GM23248 (cell line): ENCODE measurements around the gene NSUN4. TPM values are rescaled to one million over a fixed set of nuclear protein-coding genes. Genes with fewer than 3 reads are reported as not detected.
A peak's percentile ranks its signal among the peaks of the same experiment; 100 is the strongest.

ENCODE experiments used
- DNase-seq: peaks from one replicate; pipeline ENCODE4 v3.0.0-alpha.2; 2015
- H2AFZ ChIP-seq: fragments of 200-600 bp; sonication (generic); 2 replicates; pipeline ENCODE4 v1.6.1; 2016; ENCODE audit warnings: antibody characterized with exemption
- H3F3A ChIP-seq: fragments of 200-600 bp; sonication (generic); 2 replicates; pipeline ENCODE4 v1.6.1; 2016; ENCODE audit warnings: mild to moderate bottlenecking, antibody characterized with exemption, mixed run types; ENCODE audit not compliant: insufficient read depth
- H3K27ac ChIP-seq: fragments of 200-600 bp; sonication (generic); 2 replicates; pipeline ENCODE4 v1.5.1; 2016; ENCODE audit warnings: mild to moderate bottlenecking
- H3K27me3 ChIP-seq: fragments of 200-600 bp; sonication (generic); replicated peaks from 2 replicates; pipeline ENCODE4 v1.6.1; 2016; ENCODE audit warnings: mild to moderate bottlenecking; ENCODE audit not compliant: insufficient read depth
- H3K36me3 ChIP-seq: fragments of 200-600 bp; sonication (generic); 2 replicates; pipeline ENCODE4 v1.6.1; 2016; ENCODE audit warnings: low read depth, mild to moderate bottlenecking
- H3K4me1 ChIP-seq: fragments of 200-600 bp; sonication (generic); 2 replicates; pipeline ENCODE4 v1.6.1; 2016; ENCODE audit warnings: mild to moderate bottlenecking; ENCODE audit not compliant: insufficient read depth
- H3K4me2 ChIP-seq: fragments of 200-600 bp; sonication (generic); one replicate; pipeline ENCODE4 v1.6.1; 2016; ENCODE audit warnings: mild to moderate bottlenecking; ENCODE audit not compliant: unreplicated experiment
- H3K4me3 ChIP-seq: fragments of 200-600 bp; sonication (generic); 2 replicates; pipeline ENCODE4 v1.5.1; 2016; ENCODE audit warnings: mild to moderate bottlenecking
- H3K79me2 ChIP-seq: fragments of 200-600 bp; sonication (generic); 2 replicates; pipeline ENCODE4 v1.6.1; 2016; ENCODE audit warnings: mild to moderate bottlenecking; ENCODE audit not compliant: insufficient read depth
- H3K9ac ChIP-seq: fragments of 200-600 bp; sonication (generic); 2 replicates; pipeline ENCODE4 v1.6.1; 2016; ENCODE audit warnings: mild to moderate bottlenecking
- H3K9me2 ChIP-seq: fragments of 200-600 bp; sonication (generic); 2 replicates; pipeline ENCODE4 v1.6.1; 2016; ENCODE audit warnings: mixed run types, mild to moderate bottlenecking, moderate library complexity; ENCODE audit not compliant: insufficient read depth
- H3K9me3 ChIP-seq: fragments of 200-600 bp; sonication (generic); one replicate; pipeline ENCODE4 v1.6.1; 2017; ENCODE audit warnings: low read depth
- H4K20me1 ChIP-seq: fragments of 200-600 bp; sonication (generic); 2 replicates; pipeline ENCODE4 v1.6.0; 2016; ENCODE audit not compliant: insufficient read depth
- EZH2 ChIP-seq: fragments of 200-600 bp; sonication (generic); IDR thresholded peaks from 2 replicates; pipeline ENCODE4 v1.6.1; 2018; ENCODE audit warnings: antibody characterized with exemption, mild to moderate bottlenecking; ENCODE audit not compliant: insufficient read depth, poor library complexity, severe bottlenecking
- EZH2phosphoT487 ChIP-seq: fragments of 200-600 bp; sonication (generic); IDR thresholded peaks from 2 replicates; pipeline ENCODE4 v1.6.1; 2018; ENCODE audit warnings: antibody characterized with exemption, moderate library complexity, mild to moderate bottlenecking, low read depth; ENCODE audit not compliant: insufficient read depth
- WGBS, 2 experiments: methylation state at CpG; one replicate each; pipeline ENCODE4 v1.1.6; 2015 to 2017; ENCODE audit warnings: low lambda C conversion rate in 2 of 2, low coverage in 1 of 2; ENCODE audit errors: missing lambda C conversion rate in 2 of 2; 5-methylcytosine and 5-hydroxymethylcytosine counted together
- in situ Hi-C: fragments of 300-500 bp; cut with MboI; formaldehyde crosslinking; loops from 2 replicates; pipeline ENCODE4 v1.15.0; 2020
- polyA plus RNA-seq: library from polyadenylated mRNA; unstranded; fragments of >200 nt; fragmentation: Nextera tagmentation; extraction: Ambion mirVana; gene quantifications from 2 replicates; pipeline ENCODE4 v1.2.1, GENCODE V29; 2016
- total RNA-seq: library from RNA; depleted of rRNA; stranded (reverse); fragments of >200 nt; shearing (Covaris generic); gene quantifications from 2 replicates; pipeline ENCODE4 v1.2.3, GENCODE V29; 2014

The NSUN4 gene
- total and polyA plus RNA-seq, 2 experiments from 2014 or later, result 11.7 to 14.9 TPM

GRCh38 chr1:46301406-46301807, 39.2 kb upstream of the NSUN4 start:
- Histone ChIP-seq H3K79me2 (peaks cover 97% of the 10 kb centered on the region), H3K27ac (peak overlapping the region; percentile 97), H3K4me1 (peaks cover 19% of the 10 kb centered on the region), H3K9me2 (no peaks in the 10 kb centered on the region), H4K20me1 (no peaks in the 10 kb centered on the region; the same call in 1 of the 2 replicates), H3K27me3 (no peaks in the 10 kb centered on the region), H3F3A (peaks cover 32% of the 10 kb centered on the region; the same call in 1 of the 2 replicates), H3K4me2 (peak overlapping the region; percentile 94), H3K36me3 (peaks cover 17% of the 10 kb centered on the region), H3K9me3 (no peaks in the 10 kb centered on the region), H3K9ac (peak overlapping the region; percentile 100), H3K4me3 (peak overlapping the region; percentile 98), H2AFZ (peak overlapping the region; percentile 76; the same call in 1 of the 2 replicates)
- WGBS, 2 experiments, result 2 to 3% methylated on average over 7 to 17 of the region's 17 CpGs
- in situ Hi-C loops, result no loop called here
- no peak for DNase-seq
- no peak for TF ChIP-seq EZH2phosphoT487
- TF ChIP-seq EZH2, result no peak

DNA sequence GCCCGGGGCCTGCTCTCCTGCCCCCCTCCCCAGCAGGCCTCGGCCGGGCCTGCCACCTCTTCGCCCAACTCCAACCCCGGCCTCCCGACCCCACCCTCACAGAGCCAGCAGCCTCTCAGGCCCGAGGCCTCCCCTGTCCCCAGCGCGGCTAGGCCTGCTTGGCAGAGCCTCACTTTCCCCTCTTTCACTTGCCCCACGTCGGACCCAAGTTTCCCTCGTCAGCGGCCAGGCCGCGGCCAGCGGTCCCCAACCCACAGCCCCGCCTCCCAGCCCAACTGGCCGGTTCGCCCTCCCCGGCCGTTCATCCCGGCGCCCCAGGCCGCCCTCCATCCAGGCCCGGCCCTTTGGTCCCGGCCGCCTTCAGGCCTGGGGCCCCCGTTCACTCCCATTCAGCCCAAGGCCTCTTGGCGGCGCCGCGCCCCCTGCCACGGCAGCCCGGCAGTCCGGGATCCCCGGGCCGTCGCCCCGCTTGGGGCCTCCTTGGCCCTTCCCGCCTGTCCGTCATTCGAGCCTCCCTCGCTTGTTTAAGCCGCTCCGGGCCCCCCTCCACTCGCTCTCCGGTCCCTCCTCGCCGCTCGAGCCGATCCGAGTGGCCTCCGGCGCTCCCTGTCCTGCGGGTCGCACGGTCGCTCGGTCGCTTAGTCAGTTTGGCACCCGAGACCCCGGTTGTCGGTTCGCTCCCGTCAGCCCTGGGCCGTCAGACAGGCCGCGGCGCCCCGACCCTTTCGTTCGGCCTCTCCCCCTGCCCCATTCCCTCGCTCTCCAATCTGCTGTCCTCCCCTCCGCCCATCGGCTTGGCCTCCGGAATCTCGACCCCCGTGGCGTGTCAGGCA, 38.6 kb upstream of the NSUN4 start:
- H4K20me1 ChIP-seq, result no peaks in the 10 kb centered on the region; the same call in 1 of the 2 replicates
- H3K36me3 ChIP-seq, result peaks cover 11% of the 10 kb centered on the region
- no peaks in the 10 kb centered on the region for H3K9me3 ChIP-seq
- 0 to 1% methylated on average over 52 to 79 of the region's 79 CpGs for WGBS, 2 experiments
- in situ Hi-C loops, result no loop called here
- peak overlapping the region; percentile 97 for H3K27ac ChIP-seq
- peaks cover 19% of the 10 kb centered on the region for H3K4me1 ChIP-seq
- H3F3A ChIP-seq, result peaks cover 32% of the 10 kb centered on the region; the same call in 1 of the 2 replicates
- H3K9me2 ChIP-seq, result no peaks in the 10 kb centered on the region
- H3K4me2 ChIP-seq, result peak overlapping the region; percentile 94
- TF ChIP-seq EZH2phosphoT487 (no peak), EZH2 (no peak)
- peak overlapping the region; percentile 76 for H2AFZ ChIP-seq
- peak overlapping the region; percentile 98 for H3K4me3 ChIP-seq
- DNase-seq, result peak; percentile 75
- peak overlapping the region; percentile 100 for H3K9ac ChIP-seq
- H3K27me3 ChIP-seq, result no peaks in the 10 kb centered on the region
- peaks cover 97% of the 10 kb centered on the region for H3K79me2 ChIP-seq

- no peaks in the 10 kb centered on the region for H3K9me3 ChIP-seq
- peaks cover 32% of the 10 kb centered on the region; the same call in 1 of the 2 replicates for H3F3A ChIP-seq
- H4K20me1 ChIP-seq, result no peaks in the 10 kb centered on the region; the same call in 1 of the 2 replicates
- peak overlapping the region; percentile 97 for H3K27ac ChIP-seq
- 0 to 1% methylated on average over 22 to 26 of the region's 32 CpGs for WGBS, 2 experiments
- peak overlapping the region; percentile 94 for H3K4me2 ChIP-seq
- peak overlapping the region; percentile 76 for H2AFZ ChIP-seq
- peak; percentile 64 for DNase-seq
- H3K9ac ChIP-seq, result peak overlapping the region; percentile 100
- no peaks in the 10 kb centered on the region for H3K9me2 ChIP-seq
- in situ Hi-C loops, result no loop called here
- TF ChIP-seq EZH2phosphoT487 (no peak), EZH2 (no peak)
- H3K4me3 ChIP-seq, result peak overlapping the region; percentile 98
- H3K4me1 ChIP-seq, result peaks cover 23% of the 10 kb centered on the region
- H3K36me3 ChIP-seq, result peaks cover 5% of the 10 kb centered on the region; the same call in 1 of the 2 replicates
- H3K79me2 ChIP-seq, result peaks cover 97% of the 10 kb centered on the region
- no peaks in the 10 kb centered on the region for H3K27me3 ChIP-seq
Observed at GRCh38 chr1:46302641-46303037, 38.0 kb upstream of the NSUN4 start.

GRCh38 chr1:46303038-46303871, 37.4 kb upstream of the NSUN4 start, which contains the start of the genes LRRC41 and UQCRH:
LRRC41 (minus strand) TSS chr1:46303616; CDS start chr1:46303322, 294 bp downstream.
UQCRH (plus strand) TSS chr1:46303698; CDS start chr1:46303767, 69 bp downstream.
- Histone ChIP-seq H4K20me1 (peaks cover 5% of the 10 kb centered on the region; the same call in 1 of the 2 replicates), H3K4me1 (peaks cover 23% of the 10 kb centered on the region), H3K36me3 (no peaks in the 10 kb centered on the region), H3K4me2 (peak within 1 kb of the TSS; percentile 94), H3F3A (peaks cover 32% of the 10 kb centered on the region; the same call in 1 of the 2 replicates), H3K27me3 (no peaks in the 10 kb centered on the region), H3K79me2 (peaks cover 97% of the 10 kb centered on the region), H3K4me3 (peak within 1 kb of the TSS; percentile 98), H3K9ac (peak within 1 kb of the TSS; percentile 100), H3K27ac (peak within 1 kb of the TSS; percentile 97), H2AFZ (peak within 1 kb of the TSS; percentile 76), H3K9me2 (no peaks in the 10 kb centered on the region), H3K9me3 (no peaks in the 10 kb centered on the region)
- 1% methylated on average over 48 to 61 of the region's 61 CpGs for WGBS, 2 experiments
- TF ChIP-seq EZH2 (no peak), EZH2phosphoT487 (no peak)
- DNase-seq, result peak; percentile 98
- in situ Hi-C loops, result no loop called here
